ENCODE results near the gene OLFML2B. TPM values are rescaled to one million over a fixed set of nuclear protein-coding genes. Genes with fewer than 3 reads are reported as not detected.

OLFML2B gene
- total and polyA plus RNA-seq, 2 experiments from 2014 or later: 1.2 to 2.9 TPM

DNA sequence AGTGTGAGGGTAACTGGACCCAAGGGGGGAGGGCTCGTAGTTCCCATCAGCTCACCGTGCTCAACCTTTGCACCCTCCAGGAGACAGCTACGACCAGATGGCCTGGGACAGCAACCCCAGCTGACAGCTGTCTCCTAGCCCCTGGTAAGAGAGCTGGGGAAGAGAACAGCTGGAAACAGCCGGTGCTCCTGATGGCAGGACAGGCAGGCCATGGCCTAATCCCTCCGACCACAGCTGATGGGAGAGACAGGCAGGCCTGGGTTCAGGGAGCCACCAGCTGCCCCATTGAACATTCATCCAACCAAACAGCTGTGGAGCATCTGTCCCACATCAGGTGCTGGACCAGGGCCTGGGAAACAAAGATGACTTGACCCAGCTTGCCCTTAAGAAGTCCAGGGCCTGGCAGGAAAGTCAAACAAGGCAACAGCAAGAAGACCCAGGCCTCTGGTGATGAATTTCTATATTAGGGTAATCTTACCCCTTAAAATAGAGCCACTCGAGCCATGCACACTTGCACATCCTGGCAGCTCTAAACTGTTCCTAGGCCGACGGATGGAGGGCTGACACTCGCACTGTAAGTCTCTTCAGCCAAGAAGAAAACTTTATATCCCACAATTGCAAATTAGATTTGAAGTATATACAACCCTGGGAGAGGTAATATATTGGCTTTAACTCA, 12.2 kb downstream of the OLFML2B start:
- TF ChIP-seq, protein P1, sequence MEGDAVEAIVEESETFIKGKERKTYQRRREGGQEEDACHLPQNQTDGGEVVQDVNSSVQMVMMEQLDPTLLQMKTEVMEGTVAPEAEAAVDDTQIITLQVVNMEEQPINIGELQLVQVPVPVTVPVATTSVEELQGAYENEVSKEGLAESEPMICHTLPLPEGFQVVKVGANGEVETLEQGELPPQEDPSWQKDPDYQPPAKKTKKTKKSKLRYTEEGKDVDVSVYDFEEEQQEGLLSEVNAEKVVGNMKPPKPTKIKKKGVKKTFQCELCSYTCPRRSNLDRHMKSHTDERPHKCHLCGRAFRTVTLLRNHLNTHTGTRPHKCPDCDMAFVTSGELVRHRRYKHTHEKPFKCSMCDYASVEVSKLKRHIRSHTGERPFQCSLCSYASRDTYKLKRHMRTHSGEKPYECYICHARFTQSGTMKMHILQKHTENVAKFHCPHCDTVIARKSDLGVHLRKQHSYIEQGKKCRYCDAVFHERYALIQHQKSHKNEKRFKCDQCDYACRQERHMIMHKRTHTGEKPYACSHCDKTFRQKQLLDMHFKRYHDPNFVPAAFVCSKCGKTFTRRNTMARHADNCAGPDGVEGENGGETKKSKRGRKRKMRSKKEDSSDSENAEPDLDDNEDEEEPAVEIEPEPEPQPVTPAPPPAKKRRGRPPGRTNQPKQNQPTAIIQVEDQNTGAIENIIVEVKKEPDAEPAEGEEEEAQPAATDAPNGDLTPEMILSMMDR (IDR thresholded peaks at IDR 0.05; ENCODE audit: poor library complexity): no peak
- TF ChIP-seq EZH2phosphoT487 (IDR thresholded peaks at IDR 0.05; ENCODE audit: low read depth, severe bottlenecking, unreplicated experiment) (no peak), EZH2 (IDR thresholded peaks at IDR 0.05; ENCODE audit: borderline replicate concordance) (no peak)
- no peak for DNase-seq (ENCODE audit: low spot score)
- H4K20me1 ChIP-seq (ENCODE audit: insufficient read depth, poor library complexity, severe bottlenecking): no peaks in the 10 kb centered on the region
- WGBS (ENCODE audit: low lambda C conversion rate, missing lambda C conversion rate): 85% methylated on average over 9 of the region's 9 CpGs
- H3K9me2 ChIP-seq (replicated peaks; ENCODE audit: insufficient read depth): no peaks in the 10 kb centered on the region
- no peaks in the 10 kb centered on the region for H3K36me3 ChIP-seq (replicated peaks; ENCODE audit: insufficient read depth, low read depth)
- H3K79me2 ChIP-seq: no peaks in the 10 kb centered on the region
- H3K4me3 ChIP-seq: no peak overlapping the region
- no peak overlapping the region for H3K27ac ChIP-seq
- no peaks in the 10 kb centered on the region for H3K9me3 ChIP-seq (ENCODE audit: low read depth)
- H3K4me1 ChIP-seq (ENCODE audit: insufficient read depth): no peaks in the 10 kb centered on the region
- H3K4me2 ChIP-seq: no peak overlapping the region
- no peaks in the 10 kb centered on the region for H3K27me3 ChIP-seq
- H2AFZ ChIP-seq: no peak overlapping the region

DNA sequence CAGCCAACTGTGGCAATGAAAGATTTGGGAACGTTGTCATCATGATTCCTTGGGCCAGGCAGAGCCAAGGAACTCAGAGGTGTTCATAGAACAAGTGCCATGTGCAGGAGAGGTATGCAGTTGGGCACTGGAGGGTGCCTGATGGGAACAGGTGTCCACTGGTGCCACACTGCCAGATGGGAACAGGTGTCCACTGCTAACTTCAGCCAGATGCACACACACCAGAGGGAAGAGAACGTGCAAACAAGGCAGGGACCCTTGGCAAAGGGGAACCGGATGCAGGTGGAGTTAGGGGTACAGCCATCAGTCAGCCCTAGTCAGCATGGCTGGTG, 13.5 kb downstream of the OLFML2B start:
- Histone ChIP-seq H3K9me2 (replicated peaks; ENCODE audit: insufficient read depth) (no peaks in the 10 kb centered on the region), H3K4me1 (ENCODE audit: insufficient read depth) (no peaks in the 10 kb centered on the region), H3K9me3 (ENCODE audit: low read depth) (no peaks in the 10 kb centered on the region), H3K36me3 (replicated peaks; ENCODE audit: insufficient read depth, low read depth) (no peaks in the 10 kb centered on the region), H3K79me2 (no peaks in the 10 kb centered on the region), H4K20me1 (ENCODE audit: insufficient read depth, poor library complexity, severe bottlenecking) (no peaks in the 10 kb centered on the region), H3K4me2 (no peak overlapping the region), H3K27me3 (no peaks in the 10 kb centered on the region), H2AFZ (no peak overlapping the region), H3K27ac (no peak overlapping the region), H3K4me3 (no peak overlapping the region)
- TF ChIP-seq, protein P1 (IDR thresholded peaks at IDR 0.05; ENCODE audit: poor library complexity): no peak
- no peak for TF ChIP-seq EZH2 (IDR thresholded peaks at IDR 0.05; ENCODE audit: borderline replicate concordance)
- no peak for TF ChIP-seq EZH2phosphoT487 (IDR thresholded peaks at IDR 0.05; ENCODE audit: low read depth, severe bottlenecking, unreplicated experiment)
- DNase-seq (ENCODE audit: low spot score): no peak
- 90% methylated on average over 3 of the region's 3 CpGs for WGBS (ENCODE audit: low lambda C conversion rate, missing lambda C conversion rate)

DNA sequence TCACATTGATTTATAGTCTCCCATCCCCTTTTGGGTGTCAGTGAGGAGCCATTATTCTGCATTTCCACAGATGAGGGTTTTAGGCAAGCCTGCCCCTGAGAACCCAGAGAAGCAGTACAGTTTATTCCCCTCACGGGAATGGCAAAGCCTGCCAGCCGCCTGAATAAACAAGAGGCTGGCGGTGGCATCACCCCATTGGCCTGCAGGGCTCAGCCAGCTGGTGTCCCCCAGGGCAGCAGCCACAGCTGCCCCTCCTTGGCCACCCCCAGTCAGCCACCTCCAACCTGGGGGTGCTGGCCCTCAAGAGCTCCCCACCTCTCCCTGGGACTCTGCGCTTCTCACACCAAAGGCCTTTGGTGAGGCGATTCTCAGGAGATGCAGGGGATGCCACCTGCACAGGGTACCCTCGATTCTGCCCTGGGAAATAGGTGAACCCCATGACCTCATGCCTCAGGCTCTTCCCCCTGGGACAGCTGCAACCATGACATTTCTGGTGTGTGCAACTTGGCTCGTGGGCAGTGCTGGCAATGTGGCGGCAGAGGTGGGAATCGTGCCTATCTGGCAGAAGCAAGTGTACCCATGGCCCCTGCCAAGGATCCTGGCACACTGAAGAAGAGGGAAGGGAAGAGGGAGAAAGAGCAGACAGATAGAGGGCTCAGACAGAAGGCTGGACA, 14.0 kb downstream of the OLFML2B start:
- no peaks in the 10 kb centered on the region for H3K79me2 ChIP-seq
- H3K36me3 ChIP-seq (replicated peaks; ENCODE audit: insufficient read depth, low read depth): no peaks in the 10 kb centered on the region
- H4K20me1 ChIP-seq (ENCODE audit: insufficient read depth, poor library complexity, severe bottlenecking): no peaks in the 10 kb centered on the region
- no peak for DNase-seq (ENCODE audit: low spot score)
- WGBS (ENCODE audit: low lambda C conversion rate, missing lambda C conversion rate): 70% methylated on average over 9 of the region's 9 CpGs
- H2AFZ ChIP-seq: no peak overlapping the region
- no peak overlapping the region for H3K4me3 ChIP-seq
- no peaks in the 10 kb centered on the region for H3K27me3 ChIP-seq
- no peak overlapping the region for H3K4me2 ChIP-seq
- H3K27ac ChIP-seq: no peak overlapping the region
- H3K4me1 ChIP-seq (ENCODE audit: insufficient read depth): no peaks in the 10 kb centered on the region
- TF ChIP-seq, protein P1 (IDR thresholded peaks at IDR 0.05; ENCODE audit: poor library complexity): no peak
- TF ChIP-seq EZH2 (IDR thresholded peaks at IDR 0.05; ENCODE audit: borderline replicate concordance) (no peak), EZH2phosphoT487 (IDR thresholded peaks at IDR 0.05; ENCODE audit: low read depth, severe bottlenecking, unreplicated experiment) (no peak)
- no peaks in the 10 kb centered on the region for H3K9me3 ChIP-seq (ENCODE audit: low read depth)
- H3K9me2 ChIP-seq (replicated peaks; ENCODE audit: insufficient read depth): no peaks in the 10 kb centered on the region

All from hepatocyte (in vitro differentiated cells).